Natural killer cell (primary cell): Measurements from ENCODE around the gene KIRREL3. TPM values are rescaled to one million over a fixed set of nuclear protein-coding genes. Genes with fewer than 3 reads are reported as not detected.

Experiments
- ATAC-seq, 3 donors: fragments of 150-1000 bp in 2 of 3; fragments of 200-7000 bp in 1 of 3; cut with Tn5 transposase; 1 replicate in 1 of 3; 2 replicates in 2 of 3; pipeline ENCODE4 v1.10.0; 2021; ENCODE audit warnings: mild to moderate bottlenecking in 2 of 3, moderate library complexity in 2 of 3
- DNase-seq, 2 donors: peaks; one replicate each; pipeline versions ENCODE4 v3.0.0 to v3.0.0-alpha.2; 2013 to 2021; ENCODE audit warnings: mixed read lengths in 1 of 2
- H3K27ac ChIP-seq: one replicate; pipeline ENCODE4 v1.5.1; 2013; ENCODE audit warnings: mild to moderate bottlenecking, low read length
- H3K27me3 ChIP-seq: one replicate; pipeline ENCODE4 v1.6.1; 2013; ENCODE audit warnings: low read length; ENCODE audit not compliant: control insufficient read depth, insufficient read depth
- H3K36me3 ChIP-seq: one replicate; pipeline ENCODE4 v1.6.1; 2013; ENCODE audit warnings: low read length; ENCODE audit not compliant: control insufficient read depth, insufficient read depth
- H3K4me1 ChIP-seq: one replicate; pipeline ENCODE4 v1.6.1; 2013; ENCODE audit warnings: low read length; ENCODE audit not compliant: control insufficient read depth, insufficient read depth
- H3K4me3 ChIP-seq: one replicate; pipeline ENCODE4 v1.5.1; 2013; ENCODE audit warnings: low read length
- H3K9me3 ChIP-seq: one replicate; pipeline ENCODE4 v1.6.1; 2013; ENCODE audit warnings: low read length; ENCODE audit not compliant: control insufficient read depth, insufficient read depth
- H3K27ac Mint-ChIP-seq, 2 donors: one replicate each; pipeline ENCODE4 v1.8.0; 2022; ENCODE audit warnings: mild to moderate bottlenecking in 2 of 2, mixed read lengths in 2 of 2, moderate library complexity in 1 of 2
- H3K27me3 Mint-ChIP-seq, 2 donors: one replicate each; pipeline ENCODE4 v1.8.0; 2022; ENCODE audit warnings: low read depth in 2 of 2, mixed read lengths in 2 of 2
- H3K36me3 Mint-ChIP-seq: one replicate; pipeline ENCODE4 v1.8.0; 2022; ENCODE audit warnings: mixed read lengths
- H3K4me1 Mint-ChIP-seq, 2 donors: one replicate each; pipeline ENCODE4 v1.8.0; 2022; ENCODE audit warnings: mixed read lengths in 2 of 2
- H3K4me3 Mint-ChIP-seq: one replicate; pipeline ENCODE4 v1.8.0; 2022; ENCODE audit warnings: mild to moderate bottlenecking, moderate library complexity, mixed read lengths
- H3K9me3 Mint-ChIP-seq, 2 donors: one replicate each; pipeline ENCODE4 v1.8.0; 2022; ENCODE audit warnings: mixed read lengths in 2 of 2
- WGBS: methylation state at CpG from one replicate; pipeline ENCODE4 v1.1.7; 2013; ENCODE audit warnings: missing lambda C conversion rate; ENCODE audit not compliant: insufficient coverage; 5-methylcytosine and 5-hydroxymethylcytosine counted together
- intact Hi-C: fragments of 100-400 bp; cut with micrococcal nuclease; formaldehyde crosslinking; loops from one replicate; pipeline ENCODE4 v1.14.2; 2022
- total RNA-seq, 4 donors: library from RNA; stranded (reverse); fragments of 120-200 nt in 1 of 4; gene quantifications; one replicate each; pipeline versions ENCODE4 v1.2.3 to v1.2.4, GENCODE V29; 2013 to 2022
- TF ChIP-seq, protein P1 (sequence below): fragments of 200-600 bp; IDR thresholded peaks from one replicate; pipeline ENCODE4 v1.8.0; 2022; ENCODE audit warnings: antibody characterized with exemption

Gene KIRREL3
- total RNA-seq, 3 donors from 2014 or later (not counting 1 experiment from before 2014, with no cell fraction given), result not detected

- 78% methylated on average over 13 of the region's 13 CpGs for WGBS
- intact Hi-C loops, result no loop called here
Measured at GRCh38 chr11:126628790-126629621, 371.6 kb downstream of the KIRREL3 start.

GRCh38 chr11:126628450-126628789 is 372.1 kb downstream of the KIRREL3 start:
- Mint-ChIP-seq H3K4me3 (no peak overlapping the region), H3K27ac (no peak overlapping the region), H3K9me3 (no peaks in the 10 kb centered on the region), H3K36me3 (no peaks in the 10 kb centered on the region), H3K27me3 (peaks cover 7 to 12% of the 10 kb centered on the region in 2 donors), H3K4me1 (no peaks in the 10 kb centered on the region)
- Histone ChIP-seq H3K4me1 (no peaks in the 10 kb centered on the region), H3K4me3 (no peak overlapping the region), H3K9me3 (no peaks in the 10 kb centered on the region), H3K36me3 (no peaks in the 10 kb centered on the region), H3K27me3 (no peaks in the 10 kb centered on the region), H3K27ac (no peak overlapping the region)
- WGBS, result 78% methylated on average over 1 of the region's 1 CpG
- ATAC-seq (no peak), DNase-seq (no peak)
- TF ChIP-seq, protein P1, sequence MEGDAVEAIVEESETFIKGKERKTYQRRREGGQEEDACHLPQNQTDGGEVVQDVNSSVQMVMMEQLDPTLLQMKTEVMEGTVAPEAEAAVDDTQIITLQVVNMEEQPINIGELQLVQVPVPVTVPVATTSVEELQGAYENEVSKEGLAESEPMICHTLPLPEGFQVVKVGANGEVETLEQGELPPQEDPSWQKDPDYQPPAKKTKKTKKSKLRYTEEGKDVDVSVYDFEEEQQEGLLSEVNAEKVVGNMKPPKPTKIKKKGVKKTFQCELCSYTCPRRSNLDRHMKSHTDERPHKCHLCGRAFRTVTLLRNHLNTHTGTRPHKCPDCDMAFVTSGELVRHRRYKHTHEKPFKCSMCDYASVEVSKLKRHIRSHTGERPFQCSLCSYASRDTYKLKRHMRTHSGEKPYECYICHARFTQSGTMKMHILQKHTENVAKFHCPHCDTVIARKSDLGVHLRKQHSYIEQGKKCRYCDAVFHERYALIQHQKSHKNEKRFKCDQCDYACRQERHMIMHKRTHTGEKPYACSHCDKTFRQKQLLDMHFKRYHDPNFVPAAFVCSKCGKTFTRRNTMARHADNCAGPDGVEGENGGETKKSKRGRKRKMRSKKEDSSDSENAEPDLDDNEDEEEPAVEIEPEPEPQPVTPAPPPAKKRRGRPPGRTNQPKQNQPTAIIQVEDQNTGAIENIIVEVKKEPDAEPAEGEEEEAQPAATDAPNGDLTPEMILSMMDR, result no peak
- intact Hi-C loops, result no loop called here

More at GRCh38 chr11:126628790-126629621, 371.6 kb downstream of the KIRREL3 start:
- H3K4me3 ChIP-seq, result no peak overlapping the region
- no peaks in the 10 kb centered on the region for H3K9me3 ChIP-seq
- no peaks in the 10 kb centered on the region for H3K4me1 ChIP-seq
- no peaks in the 10 kb centered on the region for H3K36me3 Mint-ChIP-seq
- no peaks in the 10 kb centered on the region for H3K36me3 ChIP-seq
- no peak for ATAC-seq
- peaks cover 5 to 15% of the 10 kb centered on the region in 2 donors for H3K27me3 Mint-ChIP-seq
- H3K4me3 Mint-ChIP-seq, result no peak overlapping the region
- H3K27me3 ChIP-seq, result no peaks in the 10 kb centered on the region
- no peak overlapping the region for H3K27ac ChIP-seq
- H3K27ac Mint-ChIP-seq, result no peak overlapping the region
- TF ChIP-seq, protein P1, result no peak
- no peaks in the 10 kb centered on the region for H3K4me1 Mint-ChIP-seq
- no peak for DNase-seq
- no peaks in the 10 kb centered on the region for H3K9me3 Mint-ChIP-seq

GRCh38 chr11:126627421-126627820 is 373.1 kb downstream of the KIRREL3 start:
- Mint-ChIP-seq H3K27ac (no peak overlapping the region), H3K4me1 (no peaks in the 10 kb centered on the region), H3K4me3 (no peak overlapping the region), H3K9me3 (no peaks in the 10 kb centered on the region), H3K27me3 (peaks cover 9 to 16% of the 10 kb centered on the region in 2 donors), H3K36me3 (no peaks in the 10 kb centered on the region)
- H3K27ac ChIP-seq, result no peak overlapping the region
- no peaks in the 10 kb centered on the region for H3K27me3 ChIP-seq
- intact Hi-C loops, result no loop called here
- H3K4me1 ChIP-seq, result no peaks in the 10 kb centered on the region
- TF ChIP-seq, protein P1, result no peak
- 90% methylated on average over 7 of the region's 7 CpGs for WGBS
- no peak overlapping the region for H3K4me3 ChIP-seq
- H3K9me3 ChIP-seq, result no peaks in the 10 kb centered on the region
- ATAC-seq (no peak), DNase-seq (no peak)
- H3K36me3 ChIP-seq, result no peaks in the 10 kb centered on the region
